Loucy (cell line): ENCODE data around the gene KLHDC9.

Experiments
- H2AFZ ChIP-seq: fragments of 200-600 bp; sonication (generic); 2 replicates; pipeline ENCODE4 v1.6.0; 2016; ENCODE audit warnings: antibody characterized with exemption, mild to moderate bottlenecking, low read length, moderate library complexity
- H3F3A ChIP-seq: fragments of 200-600 bp; 2 replicates; pipeline ENCODE4 v1.6.0; 2016; ENCODE audit warnings: antibody characterized with exemption, low read depth, mild to moderate bottlenecking
- H3K27me3 ChIP-seq: fragments of 200-600 bp; sonication (generic); 2 replicates; pipeline ENCODE4 v1.6.1; 2014; ENCODE audit warnings: low read length, mild to moderate bottlenecking; ENCODE audit not compliant: insufficient read depth, poor library complexity, severe bottlenecking
- H3K36me3 ChIP-seq: fragments of 200-600 bp; sonication (generic); 2 replicates; pipeline ENCODE4 v1.6.1; 2016; ENCODE audit warnings: low read length; ENCODE audit not compliant: insufficient read depth
- H3K4me1 ChIP-seq: fragments of 200-600 bp; sonication (generic); 2 replicates; pipeline ENCODE4 v1.5.1; 2014; ENCODE audit warnings: low read length, mild to moderate bottlenecking; ENCODE audit not compliant: insufficient read depth, poor library complexity, severe bottlenecking
- H3K4me2 ChIP-seq: fragments of 200-600 bp; sonication (generic); 2 replicates; pipeline ENCODE4 v1.6.0; 2014; ENCODE audit warnings: antibody characterized with exemption, low read length, low read depth, mild to moderate bottlenecking; ENCODE audit not compliant: poor library complexity, severe bottlenecking
- H3K4me3 ChIP-seq: fragments of 200-600 bp; sonication (generic); 2 replicates; pipeline ENCODE4 v1.5.1; 2014; ENCODE audit warnings: low read length, mild to moderate bottlenecking, mixed read lengths; ENCODE audit not compliant: poor library complexity, severe bottlenecking
- H3K79me2 ChIP-seq: fragments of 200-600 bp; sonication (generic); 2 replicates; pipeline ENCODE4 v1.6.1; 2014; ENCODE audit warnings: low read length; ENCODE audit not compliant: insufficient read depth
- H3K9ac ChIP-seq: fragments of 200-600 bp; sonication (generic); 2 replicates; pipeline ENCODE4 v1.6.0; 2014; ENCODE audit warnings: mild to moderate bottlenecking, low read depth, low read length, moderate library complexity; ENCODE audit not compliant: poor library complexity, severe bottlenecking
- H3K9me2 ChIP-seq: fragments of 200-600 bp; sonication (generic); replicated peaks from 2 replicates; pipeline ENCODE4 v1.6.1; 2016; ENCODE audit warnings: low read depth, low read length, mixed read lengths
- H3K9me3 ChIP-seq: fragments of 200-600 bp; sonication (generic); 2 replicates; pipeline ENCODE4 v1.6.1; 2014; ENCODE audit warnings: mild to moderate bottlenecking, antibody characterized with exemption, low read length, low read depth; ENCODE audit not compliant: insufficient read depth
- H4K20me1 ChIP-seq: fragments of 200-600 bp; sonication (generic); 2 replicates; pipeline ENCODE4 v1.6.0; 2014; ENCODE audit warnings: antibody characterized with exemption, low read length, mild to moderate bottlenecking; ENCODE audit not compliant: insufficient read depth, poor library complexity, severe bottlenecking
- EZH2phosphoT487 ChIP-seq: fragments of 200-600 bp; IDR thresholded peaks from 2 replicates; pipeline ENCODE4 v1.6.1; 2018; ENCODE audit warnings: antibody characterized with exemption, mild to moderate bottlenecking, moderate library complexity, borderline replicate concordance
- TF ChIP-seq, protein P1 (sequence below): fragments of 200-600 bp; sonication (generic); conservative IDR thresholded peaks from 2 replicates; pipeline ENCODE4 v1.5.1; 2014; ENCODE audit warnings: mild to moderate bottlenecking, antibody characterized with exemption, low read length

Gene KLHDC9

DNA sequence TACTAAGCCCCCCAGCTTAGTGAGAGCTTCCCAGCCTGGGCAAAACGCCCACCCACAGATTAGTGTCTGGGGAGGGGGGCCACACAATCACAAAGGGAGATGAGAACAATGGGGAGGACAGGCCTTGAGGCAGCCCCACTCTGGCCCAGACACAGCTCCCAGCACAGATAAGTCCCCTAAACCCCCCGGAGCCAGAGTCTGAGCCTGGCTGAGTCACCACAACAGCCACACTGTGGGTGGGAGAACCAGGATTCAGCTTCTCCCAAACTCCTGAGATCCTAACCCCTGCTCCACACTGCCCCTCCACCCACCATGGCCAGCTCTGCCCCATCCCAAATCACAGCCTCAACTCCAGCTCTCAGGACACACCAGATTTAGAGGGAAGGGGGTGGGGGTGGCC, 13.0 kb upstream of the KLHDC9 start:
- TF ChIP-seq, protein P1, sequence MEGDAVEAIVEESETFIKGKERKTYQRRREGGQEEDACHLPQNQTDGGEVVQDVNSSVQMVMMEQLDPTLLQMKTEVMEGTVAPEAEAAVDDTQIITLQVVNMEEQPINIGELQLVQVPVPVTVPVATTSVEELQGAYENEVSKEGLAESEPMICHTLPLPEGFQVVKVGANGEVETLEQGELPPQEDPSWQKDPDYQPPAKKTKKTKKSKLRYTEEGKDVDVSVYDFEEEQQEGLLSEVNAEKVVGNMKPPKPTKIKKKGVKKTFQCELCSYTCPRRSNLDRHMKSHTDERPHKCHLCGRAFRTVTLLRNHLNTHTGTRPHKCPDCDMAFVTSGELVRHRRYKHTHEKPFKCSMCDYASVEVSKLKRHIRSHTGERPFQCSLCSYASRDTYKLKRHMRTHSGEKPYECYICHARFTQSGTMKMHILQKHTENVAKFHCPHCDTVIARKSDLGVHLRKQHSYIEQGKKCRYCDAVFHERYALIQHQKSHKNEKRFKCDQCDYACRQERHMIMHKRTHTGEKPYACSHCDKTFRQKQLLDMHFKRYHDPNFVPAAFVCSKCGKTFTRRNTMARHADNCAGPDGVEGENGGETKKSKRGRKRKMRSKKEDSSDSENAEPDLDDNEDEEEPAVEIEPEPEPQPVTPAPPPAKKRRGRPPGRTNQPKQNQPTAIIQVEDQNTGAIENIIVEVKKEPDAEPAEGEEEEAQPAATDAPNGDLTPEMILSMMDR = no peak
- H3F3A ChIP-seq = no peaks in the 10 kb centered on the region
- H3K4me2 ChIP-seq = no peak overlapping the region
- no peak overlapping the region for H2AFZ ChIP-seq
- no peaks in the 10 kb centered on the region for H3K9me2 ChIP-seq
- H3K36me3 ChIP-seq = no peaks in the 10 kb centered on the region
- H3K79me2 ChIP-seq = no peaks in the 10 kb centered on the region
- no peak overlapping the region for H3K4me3 ChIP-seq
- H3K9me3 ChIP-seq = no peaks in the 10 kb centered on the region
- no peaks in the 10 kb centered on the region for H3K27me3 ChIP-seq
- no peaks in the 10 kb centered on the region for H3K4me1 ChIP-seq
- H3K9ac ChIP-seq = no peak overlapping the region
- H4K20me1 ChIP-seq = no peaks in the 10 kb centered on the region

- Histone ChIP-seq H3F3A (no peaks in the 10 kb centered on the region), H3K4me3 (no peak overlapping the region), H3K4me1 (no peaks in the 10 kb centered on the region), H2AFZ (no peak overlapping the region), H3K79me2 (no peaks in the 10 kb centered on the region), H4K20me1 (no peaks in the 10 kb centered on the region), H3K9me3 (no peaks in the 10 kb centered on the region), H3K9ac (no peak overlapping the region), H3K27me3 (no peaks in the 10 kb centered on the region), H3K36me3 (no peaks in the 10 kb centered on the region), H3K4me2 (no peak overlapping the region), H3K9me2 (no peaks in the 10 kb centered on the region)
- TF ChIP-seq, protein P1 = no peak
- no peak for TF ChIP-seq EZH2phosphoT487
Measured at GRCh38 chr1:161086457-161086856, 11.7 kb upstream of the KLHDC9 start.

GRCh38 chr1:161088587-161089110, 9.5 kb upstream of the KLHDC9 start:
- Histone ChIP-seq H3K4me3 (no peak overlapping the region), H3K9me2 (no peaks in the 10 kb centered on the region), H4K20me1 (no peaks in the 10 kb centered on the region), H2AFZ (no peak overlapping the region), H3K4me2 (no peak overlapping the region), H3K4me1 (no peaks in the 10 kb centered on the region), H3K9ac (no peak overlapping the region), H3K79me2 (no peaks in the 10 kb centered on the region), H3K9me3 (no peaks in the 10 kb centered on the region), H3K36me3 (no peaks in the 10 kb centered on the region), H3K27me3 (no peaks in the 10 kb centered on the region), H3F3A (no peaks in the 10 kb centered on the region)
- TF ChIP-seq EZH2phosphoT487 = no peak
- TF ChIP-seq, protein P1 = no peak
